AG04449 (cell line): ENCODE measurements around the gene HCAR1.

ENCODE experiments used
- CTCF ChIA-PET: fragments of 350-600 bp; formaldehyde crosslinking; extraction: SDS; loops from one replicate; lab custom pipeline; 2021; ENCODE audit warnings: antibody characterized with exemption; lab: Yijun Ruan, JAX
- POLR2A ChIA-PET: fragments of 400-600, 350-600 bp; formaldehyde crosslinking; extraction: SDS; loops from one replicate; lab custom pipeline; 2020; ENCODE audit warnings: antibody characterized with exemption, inconsistent platforms; lab: Yijun Ruan, JAX
- DNase-seq: peaks from one replicate; pipeline ENCODE4 v3.0.0-alpha.2; 2010; ENCODE audit warnings: low read depth, low spot score
- H3K4me3 ChIP-seq: 2 replicates; pipeline ENCODE4 v1.5.1; 2011; ENCODE audit warnings: low read depth, mild to moderate bottlenecking, control low read depth, low read length
- TF ChIP-seq, protein P1 (sequence below): IDR thresholded peaks from one replicate; pipeline ENCODE4 v1.5.1; 2011; ENCODE audit warnings: mild to moderate bottlenecking, moderate library complexity, low read length, control low read depth, inconsistent platforms; ENCODE audit not compliant: insufficient read depth; ENCODE audit errors: missing control alignments

The HCAR1 gene

DNA sequence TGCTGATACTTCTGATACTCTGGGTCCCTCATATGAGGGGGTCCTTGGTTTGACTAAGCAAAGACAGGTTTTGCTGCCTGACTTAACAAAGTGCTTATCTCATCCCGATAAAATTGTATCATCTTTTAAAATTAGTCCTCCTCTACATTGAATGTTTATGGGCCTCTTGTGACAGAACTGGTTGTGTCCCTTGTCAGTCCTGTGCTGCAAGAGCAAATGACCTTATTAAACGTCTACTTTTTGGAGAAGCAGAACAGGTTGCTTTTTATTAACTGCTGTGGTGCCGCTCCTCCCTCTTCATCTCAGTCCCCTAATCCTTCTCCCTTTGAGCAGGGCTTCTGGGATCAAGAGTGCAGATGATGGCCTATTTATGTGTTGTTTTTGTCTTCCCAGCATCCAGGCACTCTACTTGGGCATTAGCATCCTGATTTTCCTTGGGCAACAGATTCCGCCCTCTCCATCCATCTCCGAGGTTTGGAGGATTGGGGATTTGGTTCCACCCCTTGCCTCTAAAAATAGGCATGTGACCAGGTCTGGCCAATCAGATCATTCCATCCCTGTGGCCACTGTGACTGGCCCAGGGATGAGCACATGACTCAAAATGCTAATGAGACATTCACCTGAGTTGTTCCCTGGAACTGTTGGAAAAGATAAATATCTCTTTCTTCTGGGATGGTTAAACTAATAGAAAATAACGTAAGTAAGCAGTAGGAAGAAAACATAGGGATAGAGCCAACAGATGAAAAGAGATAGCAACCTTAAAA is 19.1 kb upstream of the HCAR1 start:
- no peak for DNase-seq
- no peak overlapping the region for H3K4me3 ChIP-seq
- ChIA-PET POLR2A (no interaction called here), CTCF (interaction anchor here (1.1 to 1.6 kb wide), 2 partner anchors 110 to 112 kb away, joined by 4 to 14 read pairs; no protein-coding TSS in a partner anchor)
- TF ChIP-seq, protein P1, sequence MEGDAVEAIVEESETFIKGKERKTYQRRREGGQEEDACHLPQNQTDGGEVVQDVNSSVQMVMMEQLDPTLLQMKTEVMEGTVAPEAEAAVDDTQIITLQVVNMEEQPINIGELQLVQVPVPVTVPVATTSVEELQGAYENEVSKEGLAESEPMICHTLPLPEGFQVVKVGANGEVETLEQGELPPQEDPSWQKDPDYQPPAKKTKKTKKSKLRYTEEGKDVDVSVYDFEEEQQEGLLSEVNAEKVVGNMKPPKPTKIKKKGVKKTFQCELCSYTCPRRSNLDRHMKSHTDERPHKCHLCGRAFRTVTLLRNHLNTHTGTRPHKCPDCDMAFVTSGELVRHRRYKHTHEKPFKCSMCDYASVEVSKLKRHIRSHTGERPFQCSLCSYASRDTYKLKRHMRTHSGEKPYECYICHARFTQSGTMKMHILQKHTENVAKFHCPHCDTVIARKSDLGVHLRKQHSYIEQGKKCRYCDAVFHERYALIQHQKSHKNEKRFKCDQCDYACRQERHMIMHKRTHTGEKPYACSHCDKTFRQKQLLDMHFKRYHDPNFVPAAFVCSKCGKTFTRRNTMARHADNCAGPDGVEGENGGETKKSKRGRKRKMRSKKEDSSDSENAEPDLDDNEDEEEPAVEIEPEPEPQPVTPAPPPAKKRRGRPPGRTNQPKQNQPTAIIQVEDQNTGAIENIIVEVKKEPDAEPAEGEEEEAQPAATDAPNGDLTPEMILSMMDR: no peak

DNA sequence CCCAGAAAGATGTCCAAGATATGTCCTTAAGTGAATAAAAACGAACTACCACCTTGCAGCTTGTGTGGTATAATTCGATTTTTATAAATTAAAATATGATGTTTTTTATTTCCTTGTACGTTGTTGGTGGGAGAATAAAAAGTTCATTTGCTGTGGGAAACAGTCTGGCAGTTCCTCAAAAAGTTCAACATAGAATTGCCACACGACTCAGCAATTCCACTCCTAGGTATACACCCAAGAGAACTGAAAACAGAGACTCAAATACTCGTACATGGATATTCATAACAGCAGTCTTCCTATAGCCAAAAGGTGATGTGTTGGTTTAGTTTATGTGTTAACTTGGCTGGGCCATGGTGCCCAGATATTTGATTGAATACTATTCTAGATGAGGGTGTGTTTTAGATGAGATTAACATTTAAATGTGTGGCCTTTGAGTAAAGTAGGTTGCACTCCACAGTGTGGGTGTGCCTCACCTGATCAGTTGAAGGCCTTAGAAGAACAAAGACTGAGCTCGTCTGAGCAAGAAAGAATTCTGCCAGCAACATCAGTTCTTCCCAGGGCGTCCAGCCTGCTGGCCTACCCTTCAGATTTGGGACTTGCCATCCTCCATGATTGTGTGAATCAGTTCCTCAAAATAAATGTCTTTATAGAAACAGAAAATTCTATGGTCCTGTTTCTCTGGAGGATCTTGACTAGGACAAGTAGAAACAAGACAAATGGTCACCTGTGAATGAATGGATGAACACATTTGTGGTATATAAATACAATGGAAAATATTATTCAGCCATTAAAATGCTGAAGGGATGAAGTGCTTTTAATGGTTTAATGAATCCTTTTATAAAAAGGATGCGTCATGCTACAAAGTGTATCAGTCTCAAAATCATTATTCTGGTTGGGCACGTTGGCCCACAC is 16.8 kb upstream of the HCAR1 start:
- CTCF ChIA-PET: interaction anchor here (1.2 kb wide), 1 partner anchor 109 kb away, joined by 4 read pairs; no protein-coding TSS in a partner anchor
- DNase-seq: no peak
- POLR2A ChIA-PET: no interaction called here
- TF ChIP-seq, protein P1: no peak
- H3K4me3 ChIP-seq: no peak overlapping the region

DNA sequence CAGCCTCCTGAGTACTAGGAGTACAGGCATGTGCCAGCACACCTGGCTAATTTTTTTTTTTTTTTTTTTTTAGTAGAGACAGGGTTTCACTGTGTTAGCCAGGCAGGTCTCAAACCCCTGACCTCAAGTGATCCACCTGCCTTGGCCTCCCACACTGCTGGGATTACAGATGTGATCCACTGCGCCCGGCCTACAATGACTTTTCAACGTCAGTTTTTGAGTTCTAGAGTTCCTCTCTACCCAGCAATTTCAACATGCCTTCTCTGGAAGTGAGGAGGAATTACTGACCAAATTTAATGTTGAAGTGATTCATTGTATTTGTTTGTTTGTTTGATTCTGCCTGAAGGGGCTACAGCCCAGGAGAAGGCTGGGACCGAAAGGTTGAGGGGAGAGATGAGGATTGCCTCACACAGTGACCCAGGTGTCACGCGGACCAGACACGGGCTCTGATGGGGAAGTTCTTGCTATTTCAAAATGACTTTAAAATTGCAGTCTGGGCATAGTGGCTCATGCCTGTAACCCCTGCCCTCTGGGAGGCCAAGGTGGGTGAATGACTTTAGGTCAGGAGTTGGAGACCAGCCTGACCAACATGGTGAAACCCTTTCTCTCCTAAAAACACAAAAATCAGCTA is 13.4 kb upstream of the HCAR1 start:
- POLR2A ChIA-PET: no interaction called here
- no peak overlapping the region for H3K4me3 ChIP-seq
- CTCF ChIA-PET: no interaction called here
- no peak for DNase-seq
- TF ChIP-seq, protein P1: no peak

DNA sequence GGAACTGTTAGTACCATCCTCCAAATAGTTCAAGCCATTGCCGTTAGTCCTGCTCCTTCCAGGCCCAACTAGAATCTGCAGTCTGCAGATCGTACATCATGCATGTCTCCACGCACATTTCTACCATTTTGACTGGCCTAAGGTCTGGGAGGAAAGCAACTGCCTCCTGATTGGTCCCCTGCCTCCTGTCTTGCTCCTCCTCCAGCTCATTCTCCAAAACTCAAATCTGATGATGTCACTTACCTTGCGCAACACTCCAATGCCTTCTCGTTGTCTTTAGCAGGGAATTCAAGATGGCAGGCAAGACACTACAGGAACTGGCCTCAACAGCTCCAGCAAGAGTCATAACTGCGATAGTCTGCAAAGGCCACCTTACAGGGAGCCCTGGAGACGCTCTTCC is 9.7 kb upstream of the HCAR1 start:
- ChIA-PET CTCF (no interaction called here), POLR2A (no interaction called here)
- TF ChIP-seq, protein P1: no peak
- no peak overlapping the region for H3K4me3 ChIP-seq
- no peak for DNase-seq

DNA sequence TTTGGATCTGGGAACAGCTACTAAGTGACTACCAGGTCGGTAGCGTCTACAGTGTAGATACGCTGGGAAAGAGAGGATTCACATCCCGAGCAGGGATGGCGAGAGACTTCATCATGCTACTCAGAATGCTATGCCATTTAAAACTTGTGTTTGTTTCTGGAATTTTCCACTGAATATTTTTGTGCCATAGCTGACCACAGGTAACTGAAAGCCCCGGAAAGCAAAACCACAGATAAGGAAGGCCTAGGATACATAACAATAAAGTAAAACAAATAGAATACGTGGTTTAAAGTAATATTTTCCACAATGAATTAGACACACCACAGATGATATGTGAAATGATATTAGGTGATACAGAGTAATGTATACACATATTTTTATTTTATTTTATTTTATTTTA is 7.9 kb upstream of the HCAR1 start:
- TF ChIP-seq, protein P1: no peak
- ChIA-PET POLR2A (no interaction called here), CTCF (interaction anchor here (1.0 kb wide), 1 partner anchor 55 kb away, joined by 3 read pairs; no protein-coding TSS in a partner anchor)
- H3K4me3 ChIP-seq: no peak overlapping the region
- no peak for DNase-seq
